ENCODE data around the gene SPATC1L.

SPATC1L gene

DNA sequence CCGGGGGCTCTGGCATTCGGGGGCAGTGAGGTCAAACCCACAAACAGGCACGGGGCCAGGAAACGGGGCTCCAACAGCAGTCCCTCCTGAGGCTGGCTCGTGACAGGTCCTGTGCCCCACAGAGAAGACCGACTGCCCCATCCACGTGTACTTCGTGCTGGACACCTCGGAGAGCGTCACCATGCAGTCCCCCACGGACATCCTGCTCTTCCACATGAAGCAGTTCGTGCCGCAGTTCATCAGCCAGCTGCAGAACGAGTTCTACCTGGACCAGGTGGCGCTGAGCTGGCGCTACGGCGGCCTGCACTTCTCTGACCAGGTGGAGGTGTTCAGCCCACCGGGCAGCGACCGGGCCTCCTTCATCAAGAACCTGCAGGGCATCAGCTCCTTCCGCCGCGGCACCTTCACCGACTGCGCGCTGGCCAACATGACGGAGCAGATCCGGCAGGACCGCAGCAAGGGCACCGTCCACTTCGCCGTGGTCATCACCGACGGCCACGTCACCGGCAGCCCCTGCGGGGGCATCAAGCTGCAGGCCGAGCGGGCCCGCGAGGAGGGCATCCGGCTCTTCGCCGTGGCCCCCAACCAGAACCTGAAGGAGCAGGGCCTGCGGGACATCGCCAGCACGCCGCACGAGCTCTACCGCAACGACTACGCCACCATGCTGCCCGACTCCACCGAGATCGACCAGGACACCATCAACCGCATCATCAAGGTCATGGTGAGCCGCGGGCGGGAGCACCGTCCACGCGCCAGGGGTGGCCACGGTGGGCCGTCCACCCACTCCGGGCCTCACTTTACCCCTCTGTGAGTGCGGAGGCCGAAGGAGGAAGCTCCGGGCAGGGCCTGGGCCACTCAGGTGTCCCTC lies 72.2 kb downstream of the SPATC1L start:
- TF ChIP-seq, protein P1, sequence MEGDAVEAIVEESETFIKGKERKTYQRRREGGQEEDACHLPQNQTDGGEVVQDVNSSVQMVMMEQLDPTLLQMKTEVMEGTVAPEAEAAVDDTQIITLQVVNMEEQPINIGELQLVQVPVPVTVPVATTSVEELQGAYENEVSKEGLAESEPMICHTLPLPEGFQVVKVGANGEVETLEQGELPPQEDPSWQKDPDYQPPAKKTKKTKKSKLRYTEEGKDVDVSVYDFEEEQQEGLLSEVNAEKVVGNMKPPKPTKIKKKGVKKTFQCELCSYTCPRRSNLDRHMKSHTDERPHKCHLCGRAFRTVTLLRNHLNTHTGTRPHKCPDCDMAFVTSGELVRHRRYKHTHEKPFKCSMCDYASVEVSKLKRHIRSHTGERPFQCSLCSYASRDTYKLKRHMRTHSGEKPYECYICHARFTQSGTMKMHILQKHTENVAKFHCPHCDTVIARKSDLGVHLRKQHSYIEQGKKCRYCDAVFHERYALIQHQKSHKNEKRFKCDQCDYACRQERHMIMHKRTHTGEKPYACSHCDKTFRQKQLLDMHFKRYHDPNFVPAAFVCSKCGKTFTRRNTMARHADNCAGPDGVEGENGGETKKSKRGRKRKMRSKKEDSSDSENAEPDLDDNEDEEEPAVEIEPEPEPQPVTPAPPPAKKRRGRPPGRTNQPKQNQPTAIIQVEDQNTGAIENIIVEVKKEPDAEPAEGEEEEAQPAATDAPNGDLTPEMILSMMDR (IDR thresholded peaks at IDR 0.05; ENCODE audit: low read depth, low read length): no peak
- no peak for DNase-seq (ENCODE audit: extremely low read depth, low read depth)

DNA sequence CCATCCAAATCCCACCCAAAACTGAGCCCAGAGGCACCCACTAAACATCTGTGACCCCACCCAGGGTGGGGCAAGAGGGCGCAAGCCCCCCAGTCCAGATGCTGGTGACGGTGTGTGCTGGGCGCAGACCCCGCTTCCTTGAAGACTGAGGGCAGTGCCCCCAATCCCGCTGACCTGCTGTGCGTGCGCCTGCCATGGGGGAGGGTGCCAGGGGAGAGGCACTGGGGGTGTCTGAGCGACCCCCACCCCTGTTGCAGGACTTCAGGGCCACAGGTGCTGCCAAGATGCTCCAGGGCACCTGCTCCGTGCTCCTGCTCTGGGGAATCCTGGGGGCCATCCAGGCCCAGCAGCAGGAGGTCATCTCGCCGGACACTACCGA lies 73.1 kb downstream of the SPATC1L start:
- TF ChIP-seq, protein P1 (IDR thresholded peaks at IDR 0.05; ENCODE audit: low read depth, low read length): no peak
- DNase-seq (ENCODE audit: extremely low read depth, low read depth): no peak
